Heart right ventricle (tissue), 16 donors: ENCODE data around the gene MSANTD1. TPM values are rescaled to one million over a fixed set of nuclear protein-coding genes. Genes with fewer than 3 reads are reported as not detected.

Experiments
- ATAC-seq, 8 donors: fragments of 200-7000 bp; cut with Tn5 transposase; one replicate each; pipeline ENCODE4 v1.9.1; 2020; ENCODE audit warnings: mild to moderate bottlenecking in 8 of 8, moderate library complexity in 8 of 8, moderate number of reproducible peaks in 1 of 8
- DNase-seq, 2 donors: peaks; one replicate each; pipeline ENCODE4 v3.0.0-alpha.2; 2020
- H3K27ac ChIP-seq, 10 donors: fragments of 200-600 bp; sonication (generic) in 2 of 10; one replicate each; pipeline versions ENCODE4 v1.5.0 to v1.8.0; 2020 to 2022; ENCODE audit warnings: mild to moderate bottlenecking in 3 of 10
- H3K27me3 ChIP-seq, 7 donors: fragments of 200-600 bp; one replicate each; pipeline ENCODE4 v1.8.0; 2021 to 2022; ENCODE audit warnings: mild to moderate bottlenecking in 2 of 7
- H3K36me3 ChIP-seq, 9 donors: fragments of 200-600 bp; sonication (generic) in 1 of 9; one replicate each; pipeline versions ENCODE4 v1.5.0 to v1.8.0; 2020 to 2022; ENCODE audit warnings: mild to moderate bottlenecking in 2 of 9
- H3K4me1 ChIP-seq, 9 donors: fragments of 200-600 bp; sonication (generic) in 1 of 9; one replicate each; pipeline versions ENCODE4 v1.5.0 to v1.8.0; 2020 to 2022; ENCODE audit warnings: mild to moderate bottlenecking in 4 of 9
- H3K4me3 ChIP-seq, 10 donors: fragments of 200-600 bp; sonication (generic) in 2 of 10; one replicate each; pipeline versions ENCODE4 v1.5.0 to v1.8.0; 2020 to 2022; ENCODE audit warnings: mild to moderate bottlenecking in 7 of 10, moderate library complexity in 2 of 10
- H3K9me3 ChIP-seq, 11 donors: fragments of 200-600 bp in 10 of 11; sonication (generic) in 2 of 11; one replicate each; pipeline versions ENCODE4 v1.5.0 to v1.8.0; 2013 to 2022; ENCODE audit warnings: mild to moderate bottlenecking in 2 of 11, control low read depth in 1 of 11, moderate library complexity in 1 of 11
- WGBS, 2 donors: extraction: QIAGEN DNeasy Blood & Tissue Kit; methylation state at CpG; one replicate each; pipeline ENCODE4 v1.1.7; 2013; ENCODE audit warnings: inconsistent platforms in 1 of 2; 5-methylcytosine and 5-hydroxymethylcytosine counted together
- intact Hi-C, 10 donors: fragments of 100-400 bp; cut with DNase I; formaldehyde crosslinking; loops; one replicate each; pipeline versions ENCODE4 v1.11.1 to v1.14.2; 2022
- polyA plus RNA-seq, 2 donors: library from polyadenylated mRNA; stranded (reverse); fragments of 200-250 nt; gene quantifications; one replicate each; pipeline ENCODE4 v1.2.3, GENCODE V29; 2013
- total RNA-seq, 10 donors: library from RNA; stranded (reverse); fragmentation: NEBNext Ultra II Directional in 3 of 10; extraction: Animal tissue kit (Norgen Biotek cat#: 25700) in 3 of 10; gene quantifications; one replicate each; pipeline versions ENCODE4 v1.2.1 to v1.2.4, GENCODE V29; 2021 to 2023
- TF ChIP-seq, protein P1 (sequence below), 9 donors: fragments of 200-600 bp; sonication (generic) in 2 of 9; IDR thresholded peaks; one replicate each; pipeline versions ENCODE4 v1.5.0 to v1.8.0; 2021 to 2022; ENCODE audit warnings: antibody characterized with exemption in 9 of 9, mild to moderate bottlenecking in 5 of 9, moderate library complexity in 1 of 9
- donor health status: Arrhythmogenic right ventricular cardiomyopathy.
- donor health status: ischemic (EF 13 %, LVEDD 7.1; RV severe dilation, severe dysfunction).
- donor health status: healthy with polysubstance abuse.
- donor health status: DM: no; HTN: yes; CAD: no.
- donor health status: DM: no; HTN: no; CAD: no.
- donor health status: ischemic (EF 25% LVEDD 6.9; RV normal size, moderate dysfunction).
- donor health status: ischemic (EF 25% LVEDD 5.7; RV mildly dilated, moderate dysfunction).
- donor health status: healthy.
- donor health status: DM: yes; HTN: yes; CAD: no.
- donor health status: Ischemic cardiomyopathy.
- donor health status: ischemic (EF 35%, LVEDD 5.7; RV mildly dilated, moderate dysfunction).
- donor health status: nonischemic (EF 11% LVEDD 7.7; RV severe dilation, severe dysfunction).
- donor health status: DM: yes; HTN: yes; CAD: no.
- donor health status: PGD.
- donor health status: ischemic (EF 29% LVEDD 5.4; RV normal size, mild dysfunction).
- donor health status: nonischemic (EF 23%, LVEDD 6.1; RV moderate dilation, normal function).

The MSANTD1 gene
- total and polyA plus RNA-seq, 12 donors, result 0.25 to 1.2 (median 0.41) TPM

- 78 to 85% methylated on average over 24 of the region's 24 CpGs for WGBS, 2 donors
- DNase-seq, result no peak
Measured at GRCh38 chr4:3284734-3285557, 36.0 kb downstream of the MSANTD1 start.

DNA sequence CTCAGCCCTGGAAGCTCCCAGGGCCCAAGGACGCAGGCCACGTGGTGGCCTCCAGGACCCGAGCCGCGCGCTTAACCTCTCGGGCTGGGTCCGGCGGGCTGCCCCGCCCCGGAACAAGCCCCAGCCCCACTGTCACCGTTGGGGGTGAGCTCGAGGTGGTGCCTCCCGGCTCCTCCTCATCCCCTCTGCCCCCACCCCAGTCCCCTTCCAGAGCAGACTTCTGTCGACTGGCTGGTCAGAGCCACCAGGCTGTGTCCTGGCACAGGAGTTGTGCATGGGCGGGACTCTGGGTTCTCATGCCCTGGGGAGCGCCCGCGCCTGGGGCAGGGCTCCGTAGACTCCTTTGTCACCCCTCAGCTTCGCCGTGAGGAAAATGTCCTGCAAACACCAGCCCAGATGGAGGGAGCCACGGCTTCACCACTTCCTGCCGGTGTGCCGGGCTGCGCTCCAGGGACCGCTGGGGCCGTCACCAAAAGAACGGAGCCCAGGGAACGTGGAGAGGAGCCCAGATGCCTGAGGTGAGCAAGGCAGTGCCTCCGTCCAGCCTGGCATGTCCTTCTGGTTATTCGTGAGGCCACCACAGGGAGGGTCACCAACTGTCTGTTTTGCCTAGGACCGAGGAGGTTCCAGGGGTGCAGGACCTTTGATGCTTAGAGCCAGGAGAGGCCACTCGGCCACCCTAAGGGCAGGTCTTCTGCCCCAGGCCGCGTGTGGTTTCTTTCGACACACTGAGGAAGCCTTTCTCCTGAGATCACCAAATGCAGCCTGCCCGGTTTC is 36.8 kb downstream of the MSANTD1 start:
- TF ChIP-seq, protein P1, sequence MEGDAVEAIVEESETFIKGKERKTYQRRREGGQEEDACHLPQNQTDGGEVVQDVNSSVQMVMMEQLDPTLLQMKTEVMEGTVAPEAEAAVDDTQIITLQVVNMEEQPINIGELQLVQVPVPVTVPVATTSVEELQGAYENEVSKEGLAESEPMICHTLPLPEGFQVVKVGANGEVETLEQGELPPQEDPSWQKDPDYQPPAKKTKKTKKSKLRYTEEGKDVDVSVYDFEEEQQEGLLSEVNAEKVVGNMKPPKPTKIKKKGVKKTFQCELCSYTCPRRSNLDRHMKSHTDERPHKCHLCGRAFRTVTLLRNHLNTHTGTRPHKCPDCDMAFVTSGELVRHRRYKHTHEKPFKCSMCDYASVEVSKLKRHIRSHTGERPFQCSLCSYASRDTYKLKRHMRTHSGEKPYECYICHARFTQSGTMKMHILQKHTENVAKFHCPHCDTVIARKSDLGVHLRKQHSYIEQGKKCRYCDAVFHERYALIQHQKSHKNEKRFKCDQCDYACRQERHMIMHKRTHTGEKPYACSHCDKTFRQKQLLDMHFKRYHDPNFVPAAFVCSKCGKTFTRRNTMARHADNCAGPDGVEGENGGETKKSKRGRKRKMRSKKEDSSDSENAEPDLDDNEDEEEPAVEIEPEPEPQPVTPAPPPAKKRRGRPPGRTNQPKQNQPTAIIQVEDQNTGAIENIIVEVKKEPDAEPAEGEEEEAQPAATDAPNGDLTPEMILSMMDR (IDR thresholded peaks at IDR 0.05), result no peak
- H3K27ac ChIP-seq, result no peak overlapping the region
- DNase-seq (no peak), ATAC-seq (peak in 1 of 8 donors; percentile 25)
- H3K9me3 ChIP-seq, result peaks cover 0 to 13% (median 0%) of the 10 kb centered on the region in 11 donors
- H3K27me3 ChIP-seq, result peaks cover 0 to 17% (median 9%) of the 10 kb centered on the region in 7 donors
- WGBS, 2 donors, result 75 to 83% methylated on average over 37 to 38 of the region's 38 CpGs
- peaks cover 0 to 31% (median 20%) of the 10 kb centered on the region in 9 donors for H3K4me1 ChIP-seq
- intact Hi-C loops, result loop anchor here in 1 of 10 donors (10.0 kb wide), 1 partner anchor 479 kb away; the partner anchor contains the start of gene ADRA2C
- no peaks in the 10 kb centered on the region for H3K36me3 ChIP-seq
- no peak overlapping the region for H3K4me3 ChIP-seq

More at GRCh38 chr4:3284734-3285557, 36.0 kb downstream of the MSANTD1 start:
- TF ChIP-seq, protein P1 (IDR thresholded peaks at IDR 0.05), result no peak
- intact Hi-C loops, result loop anchor here in 1 of 10 donors (10.0 kb wide), 1 partner anchor 480 kb away; the partner anchor contains the start of gene ADRA2C
- peaks cover 0 to 13% (median 0%) of the 10 kb centered on the region in 11 donors for H3K9me3 ChIP-seq
- peaks cover 0 to 17% (median 9%) of the 10 kb centered on the region in 7 donors for H3K27me3 ChIP-seq
- no peaks in the 10 kb centered on the region for H3K36me3 ChIP-seq
- no peak for ATAC-seq
- H3K4me1 ChIP-seq, result peaks cover 0 to 26% (median 20%) of the 10 kb centered on the region in 9 donors
- no peak overlapping the region for H3K27ac ChIP-seq
- no peak overlapping the region for H3K4me3 ChIP-seq

GRCh38 chr4:3286335-3287175 is 37.6 kb downstream of the MSANTD1 start:
- intact Hi-C loops, result loop anchor here in 1 of 10 donors (10.0 kb wide), 1 partner anchor 478 kb away; the partner anchor contains the start of gene ADRA2C
- no peak for ATAC-seq
- Histone ChIP-seq H3K9me3 (peaks cover 0 to 10% (median 0%) of the 10 kb centered on the region in 11 donors), H3K36me3 (no peaks in the 10 kb centered on the region), H3K4me3 (no peak overlapping the region), H3K4me1 (peaks cover 5 to 39% (median 25%) of the 10 kb centered on the region in 9 donors), H3K27ac (no peak overlapping the region), H3K27me3 (peaks cover 0 to 18% (median 9%) of the 10 kb centered on the region in 7 donors)
- TF ChIP-seq, protein P1 (IDR thresholded peaks at IDR 0.05), result no peak
- DNase-seq, result no peak
- WGBS, 2 donors, result 79 to 84% methylated on average over 32 of the region's 32 CpGs
